Measurements from ENCODE around the gene TNFSF15.

DNA sequence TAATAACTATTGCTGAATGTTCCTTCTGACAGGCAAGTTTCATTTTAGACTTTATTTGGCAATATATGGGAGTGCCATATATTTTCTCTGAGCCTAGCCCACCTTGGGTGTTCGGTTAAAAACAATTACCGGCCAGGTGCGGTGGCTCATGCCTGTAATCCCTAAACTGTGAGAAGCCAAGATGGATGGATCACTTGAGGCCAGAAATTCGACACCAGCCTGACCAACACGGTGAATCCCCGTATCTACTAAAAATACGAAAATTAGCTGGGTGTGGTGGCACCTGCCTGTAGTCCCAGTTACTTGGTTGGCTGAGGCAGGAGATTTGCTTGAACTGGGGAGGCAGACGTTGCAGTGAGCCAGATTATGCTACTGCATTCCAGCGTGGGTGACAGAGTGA lies 47.9 kb downstream of the TNFSF15 start:
- TF ChIP-seq, protein P1, sequence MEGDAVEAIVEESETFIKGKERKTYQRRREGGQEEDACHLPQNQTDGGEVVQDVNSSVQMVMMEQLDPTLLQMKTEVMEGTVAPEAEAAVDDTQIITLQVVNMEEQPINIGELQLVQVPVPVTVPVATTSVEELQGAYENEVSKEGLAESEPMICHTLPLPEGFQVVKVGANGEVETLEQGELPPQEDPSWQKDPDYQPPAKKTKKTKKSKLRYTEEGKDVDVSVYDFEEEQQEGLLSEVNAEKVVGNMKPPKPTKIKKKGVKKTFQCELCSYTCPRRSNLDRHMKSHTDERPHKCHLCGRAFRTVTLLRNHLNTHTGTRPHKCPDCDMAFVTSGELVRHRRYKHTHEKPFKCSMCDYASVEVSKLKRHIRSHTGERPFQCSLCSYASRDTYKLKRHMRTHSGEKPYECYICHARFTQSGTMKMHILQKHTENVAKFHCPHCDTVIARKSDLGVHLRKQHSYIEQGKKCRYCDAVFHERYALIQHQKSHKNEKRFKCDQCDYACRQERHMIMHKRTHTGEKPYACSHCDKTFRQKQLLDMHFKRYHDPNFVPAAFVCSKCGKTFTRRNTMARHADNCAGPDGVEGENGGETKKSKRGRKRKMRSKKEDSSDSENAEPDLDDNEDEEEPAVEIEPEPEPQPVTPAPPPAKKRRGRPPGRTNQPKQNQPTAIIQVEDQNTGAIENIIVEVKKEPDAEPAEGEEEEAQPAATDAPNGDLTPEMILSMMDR (IDR thresholded peaks at IDR 0.05): no peak
- TF ChIP-seq POLR2A (IDR thresholded peaks at IDR 0.05): no peak
